GM19351 (cell line): ENCODE data around the gene GCSH.
"Not testable (repeated sequence)": the region's sequence is repeated elsewhere in the genome, so short reads cannot be mapped to it uniquely, and the experiment has no call there.

Experiments
- ATAC-seq: cut with Tn5 transposase; IDR thresholded peaks from one replicate; pipeline ENCODE4 v1.9.1; 2021; ENCODE audit warnings: mild to moderate bottlenecking, moderate library complexity; ENCODE audit not compliant: unreplicated experiment

GCSH gene

GRCh38 chr16:81095953-81096714 lies at the start of gene GCSH:
TSS of gene GCSH (minus strand) at chr16:81096395. CDS start at chr16:81096278, 117 bp downstream.
- ATAC-seq: peak; percentile 96

- ATAC-seq: no peak
These were observed 47.8 kb upstream of the GCSH start for GRCh38 chr16:81143921-81144471.

DNA sequence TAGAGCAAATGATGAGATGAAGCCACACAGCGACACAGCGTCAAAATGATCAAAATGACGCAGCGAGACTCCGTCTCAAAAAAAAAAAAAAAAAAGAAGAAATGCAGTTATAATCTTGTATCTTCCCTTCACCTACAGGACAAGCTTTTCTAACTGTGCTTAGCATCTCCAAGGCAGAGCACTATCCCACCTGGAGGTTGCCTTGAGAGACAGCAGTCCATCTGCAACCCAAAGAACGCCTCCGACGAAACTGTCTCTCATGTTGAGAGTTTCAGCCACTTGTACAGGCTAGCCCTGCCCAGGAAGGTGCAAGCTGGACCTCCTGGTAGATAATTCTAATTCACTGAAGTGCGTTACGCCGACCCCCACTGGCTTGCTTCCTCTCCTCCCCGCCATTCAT lies 46.7 kb upstream of the GCSH start:
- no peak for ATAC-seq

- no peak for ATAC-seq
These were observed 45.0 kb upstream of the GCSH start for GRCh38 chr16:81140930-81141780.

DNA sequence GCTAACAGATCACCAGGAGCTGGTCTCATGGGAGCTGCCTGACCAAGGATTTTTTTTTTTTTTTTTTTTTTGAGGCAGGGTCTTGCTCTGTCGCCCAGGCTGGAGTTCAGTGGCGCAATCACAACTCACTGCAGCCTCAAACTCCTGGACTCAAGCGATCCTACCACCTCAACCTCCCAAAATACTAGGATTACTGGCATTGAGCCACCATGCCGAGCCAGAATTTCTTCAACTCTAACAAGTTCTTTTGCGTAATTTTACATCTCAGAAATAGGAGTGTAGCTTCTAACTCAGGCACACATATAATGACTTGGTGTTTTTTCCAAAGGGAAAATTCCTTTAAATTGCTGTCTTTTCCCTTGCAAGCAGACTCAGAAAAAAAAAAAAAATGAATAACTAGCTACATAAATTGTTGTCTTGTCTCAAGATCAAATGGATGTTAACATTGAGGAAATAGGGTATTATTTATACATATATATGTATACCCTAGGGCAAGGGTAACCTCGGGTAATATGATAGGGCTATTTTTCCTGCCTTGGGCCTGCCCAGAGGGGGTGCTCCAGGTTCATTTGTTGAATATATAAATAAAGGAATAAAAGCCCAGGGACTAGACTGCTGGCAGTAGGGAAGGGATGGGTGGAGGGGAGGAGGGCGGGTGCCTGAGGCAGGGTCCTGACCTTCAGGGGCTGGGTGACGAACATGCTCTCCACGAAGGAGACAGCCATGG lies 42.8 kb upstream of the GCSH start:
- no peak for ATAC-seq

DNA sequence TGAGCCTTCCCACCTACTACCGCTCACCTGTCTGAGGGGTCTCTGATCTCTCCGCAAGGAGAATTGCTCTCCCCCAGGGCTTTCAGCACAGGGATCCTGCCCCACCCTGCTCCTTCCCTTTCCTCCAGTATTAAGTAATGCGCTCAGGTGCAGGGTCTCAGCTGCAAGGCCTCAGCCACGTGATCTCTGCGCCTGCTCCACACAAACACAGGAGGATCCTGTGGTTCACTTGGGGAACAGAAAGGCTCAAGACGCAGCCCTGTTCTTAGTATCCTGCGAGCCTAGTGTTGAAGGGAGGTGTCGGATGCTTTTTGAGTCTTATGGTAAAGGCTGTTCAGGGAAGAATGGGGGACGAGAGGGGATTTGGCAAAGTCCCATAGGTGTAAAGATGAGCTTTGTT lies 41.6 kb upstream of the GCSH start:
- ATAC-seq: no peak

DNA sequence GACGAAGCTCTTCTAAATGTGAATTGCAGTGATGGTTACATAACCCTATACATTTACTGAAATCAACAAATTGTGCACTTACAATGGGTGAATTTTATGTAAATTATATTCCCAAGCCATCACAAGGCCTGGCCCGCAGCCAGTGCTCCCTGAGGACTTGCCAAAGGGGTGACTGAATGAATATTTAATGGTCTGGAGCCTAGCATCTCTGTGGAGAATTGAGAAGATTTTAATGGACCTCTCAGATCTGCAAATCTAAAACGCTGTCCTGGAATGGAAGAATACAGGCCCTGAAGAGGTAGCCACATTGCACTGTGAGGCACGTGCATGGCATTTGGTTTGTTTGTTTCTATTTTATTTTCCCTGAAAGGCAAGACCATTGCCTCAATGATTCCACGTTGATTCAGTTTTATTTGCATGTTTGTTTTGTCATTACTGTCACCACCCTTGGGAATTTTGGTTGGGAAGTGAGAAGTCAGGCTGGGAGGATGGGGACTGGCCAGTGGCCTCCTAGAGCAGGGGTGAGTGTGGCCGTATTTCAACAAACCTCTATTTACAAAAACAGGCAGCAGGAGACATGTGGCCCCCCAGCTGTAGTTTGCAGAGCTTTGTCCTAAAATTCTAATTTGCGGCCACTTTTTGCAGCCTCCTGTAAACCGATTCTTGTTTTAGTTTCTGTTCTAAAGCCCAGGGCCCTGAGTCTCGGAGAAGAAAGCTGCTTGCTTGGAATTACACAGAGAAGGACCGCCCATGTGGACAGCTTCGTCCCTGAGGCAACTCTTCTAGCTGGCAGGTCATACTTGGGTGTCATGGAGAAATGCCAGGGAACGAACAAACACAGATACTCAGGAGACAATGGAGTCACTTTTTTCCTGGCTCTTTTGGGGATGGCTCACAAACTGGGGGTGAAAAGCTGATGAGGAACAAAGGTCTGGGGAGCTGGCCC lies 40.5 kb upstream of the GCSH start:
- ATAC-seq: no peak

DNA sequence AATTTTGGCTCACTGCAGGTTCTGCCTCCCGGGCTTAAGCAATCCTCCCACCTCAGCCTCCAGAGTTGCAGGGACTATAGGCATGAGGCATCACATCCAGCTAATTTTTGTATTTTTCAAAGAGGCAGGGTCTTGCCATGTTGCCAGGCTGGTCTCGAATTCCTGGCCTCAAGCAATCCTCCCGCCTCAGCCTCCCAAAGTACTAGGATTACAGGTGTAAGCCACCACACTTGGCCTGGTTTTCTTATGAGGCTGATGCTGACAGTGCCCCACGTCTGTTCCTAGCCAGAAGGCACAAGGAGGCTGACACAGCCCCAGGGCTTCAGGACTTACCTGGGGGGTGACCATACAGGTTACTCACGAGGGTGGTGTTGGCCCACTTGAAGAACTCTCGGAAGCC lies 33.9 kb upstream of the GCSH start:
- no peak for ATAC-seq

DNA sequence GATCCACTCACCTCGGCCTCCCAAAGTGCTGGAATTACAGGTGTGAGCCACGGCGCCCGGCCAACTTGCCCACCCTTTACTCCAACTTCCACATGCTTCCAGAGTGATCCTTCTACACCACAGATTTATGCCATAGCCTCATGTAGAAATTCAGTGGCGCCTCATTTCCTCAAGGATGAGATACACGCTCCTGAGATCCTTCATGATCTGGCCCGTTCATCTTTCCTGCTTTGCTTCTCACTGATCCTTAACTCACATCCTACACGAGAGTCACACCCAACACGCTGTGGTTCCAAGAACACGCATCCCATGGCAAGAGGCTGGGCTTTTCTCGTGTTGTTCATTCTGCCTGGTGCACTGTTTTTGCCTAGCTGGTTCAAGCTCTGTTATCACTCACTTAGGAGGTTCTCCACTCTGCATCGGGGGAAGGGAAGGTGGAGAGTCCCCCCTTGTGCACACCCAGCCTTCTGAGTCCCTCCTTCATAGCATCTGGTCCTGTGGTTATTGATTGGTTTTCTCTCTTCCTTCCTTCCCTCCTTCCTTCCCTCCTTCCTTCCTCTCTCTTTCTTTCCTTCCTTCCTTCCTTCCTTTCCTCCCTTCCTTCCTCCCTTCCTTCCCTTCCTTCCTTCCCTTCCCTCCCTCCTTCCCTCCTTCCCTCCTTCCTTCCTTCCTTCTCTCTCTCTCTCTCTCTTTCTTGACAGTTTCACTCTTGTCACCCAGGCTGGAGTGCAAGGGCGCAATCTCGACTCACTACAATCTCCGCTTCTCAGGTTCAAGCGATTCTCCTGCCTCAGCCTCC lies 32.7 kb upstream of the GCSH start:
- no peak for ATAC-seq

GRCh38 chr16:81127051-81127450 lies 30.9 kb upstream of the GCSH start:
- no peak for ATAC-seq

- ATAC-seq: no peak
These were observed 27.1 kb upstream of the GCSH start for GRCh38 chr16:81123092-81123852.

DNA sequence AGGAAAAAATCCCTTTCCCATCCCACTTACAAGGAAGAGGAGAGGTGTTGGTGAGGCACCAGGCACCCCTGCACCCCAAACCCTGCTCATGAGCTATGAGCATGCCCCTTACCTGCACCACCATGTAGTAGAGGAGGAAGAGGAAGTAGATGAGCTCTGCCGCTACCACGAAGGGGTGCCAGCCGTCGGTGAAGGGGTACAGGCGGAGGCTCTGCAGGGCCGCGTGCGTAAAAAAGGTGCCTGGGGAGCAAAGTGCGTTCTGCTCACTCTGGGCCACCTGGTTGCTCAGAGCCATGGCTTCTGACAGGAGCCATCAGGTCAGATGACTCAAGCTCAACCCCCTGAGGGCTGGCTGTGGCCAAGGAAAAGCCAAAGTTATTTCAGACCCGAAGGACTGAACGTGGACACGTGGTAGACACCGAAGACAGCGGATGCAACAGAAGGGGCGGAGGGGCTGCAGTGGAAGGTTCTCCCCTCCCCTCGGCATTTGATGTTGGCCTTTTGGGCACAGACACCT lies 25.3 kb upstream of the GCSH start:
- ATAC-seq: no peak

DNA sequence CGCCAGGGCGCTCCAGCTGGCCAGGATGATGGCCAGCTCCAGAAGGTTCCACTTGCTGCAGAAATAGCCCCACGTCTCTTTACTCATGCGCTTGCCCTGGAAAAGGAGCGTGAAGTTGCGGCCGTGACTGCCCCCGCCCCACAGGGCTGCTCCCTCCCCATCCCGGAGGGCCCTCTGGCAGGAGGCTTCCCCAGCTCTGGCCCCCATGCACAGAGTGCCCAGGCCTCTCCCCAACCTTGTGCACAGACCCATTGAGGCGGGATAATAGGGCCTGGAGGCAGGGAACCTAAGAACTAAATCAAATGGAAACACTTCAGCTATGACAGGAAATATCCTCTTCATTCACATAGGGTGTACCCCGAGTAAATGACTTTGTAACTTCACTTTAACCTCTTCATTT lies 21.2 kb upstream of the GCSH start:
- no peak for ATAC-seq

GRCh38 chr16:81116285-81116684 lies 20.1 kb upstream of the GCSH start:
- ATAC-seq: no peak

- no peak for ATAC-seq
These were observed 16.3 kb upstream of the GCSH start for GRCh38 chr16:81112453-81112852.

GRCh38 chr16:81109274-81109673 lies 13.1 kb upstream of the GCSH start:
- ATAC-seq: not testable (repeated sequence)

DNA sequence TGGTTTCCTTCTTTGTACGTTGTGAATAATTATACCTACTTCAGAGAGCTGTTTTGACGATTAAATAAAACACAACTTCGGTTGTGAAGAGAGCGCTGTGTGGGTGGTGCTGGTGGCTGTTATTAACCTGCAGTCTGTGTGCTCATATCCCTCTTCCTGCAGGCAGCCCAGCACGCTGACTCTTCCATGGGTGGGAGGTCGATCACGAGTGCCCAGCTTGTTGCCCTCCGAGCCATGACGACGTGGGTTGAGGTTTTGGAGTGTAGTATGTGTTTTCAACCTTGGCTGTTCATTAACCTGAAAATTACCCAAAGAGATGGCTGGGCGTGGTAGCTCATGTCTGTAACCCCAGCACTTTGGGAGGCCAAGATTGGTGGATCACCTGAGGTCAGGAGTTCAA lies 11.3 kb upstream of the GCSH start:
- no peak for ATAC-seq

DNA sequence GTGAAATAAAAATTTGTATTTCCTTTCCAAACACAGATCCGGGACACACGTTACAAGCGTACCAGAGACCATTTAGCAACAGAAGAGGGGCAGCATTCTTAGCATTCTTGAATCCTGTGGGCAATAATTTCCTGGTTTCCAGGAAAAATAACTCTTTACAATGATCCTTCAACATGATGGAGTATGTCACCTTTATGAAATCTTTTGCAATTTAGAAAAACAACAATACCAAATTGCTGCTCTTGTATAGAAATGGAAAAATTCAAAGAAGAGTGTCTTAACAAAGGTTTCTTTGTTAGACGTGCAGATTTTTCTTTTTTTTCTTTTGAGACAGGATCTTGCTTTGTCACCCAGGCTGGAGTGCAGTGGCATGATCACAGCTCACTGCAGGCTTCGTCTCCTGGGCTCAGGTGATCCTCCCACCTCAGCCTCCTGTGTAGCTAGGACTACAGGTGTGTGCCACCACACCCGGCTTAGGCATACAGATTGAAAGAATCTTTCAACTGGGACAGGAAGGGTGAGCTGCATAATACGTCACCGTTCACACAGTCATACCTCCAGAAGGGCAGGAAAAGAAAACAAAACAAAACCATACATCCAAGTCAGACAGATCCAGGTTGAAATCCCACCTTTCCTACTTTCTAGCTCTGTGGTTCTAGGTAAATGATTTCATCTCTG lies 10.8 kb upstream of the GCSH start:
- ATAC-seq: no peak
